Measurements from ENCODE around the gene SREBF2.

The SREBF2 gene

DNA sequence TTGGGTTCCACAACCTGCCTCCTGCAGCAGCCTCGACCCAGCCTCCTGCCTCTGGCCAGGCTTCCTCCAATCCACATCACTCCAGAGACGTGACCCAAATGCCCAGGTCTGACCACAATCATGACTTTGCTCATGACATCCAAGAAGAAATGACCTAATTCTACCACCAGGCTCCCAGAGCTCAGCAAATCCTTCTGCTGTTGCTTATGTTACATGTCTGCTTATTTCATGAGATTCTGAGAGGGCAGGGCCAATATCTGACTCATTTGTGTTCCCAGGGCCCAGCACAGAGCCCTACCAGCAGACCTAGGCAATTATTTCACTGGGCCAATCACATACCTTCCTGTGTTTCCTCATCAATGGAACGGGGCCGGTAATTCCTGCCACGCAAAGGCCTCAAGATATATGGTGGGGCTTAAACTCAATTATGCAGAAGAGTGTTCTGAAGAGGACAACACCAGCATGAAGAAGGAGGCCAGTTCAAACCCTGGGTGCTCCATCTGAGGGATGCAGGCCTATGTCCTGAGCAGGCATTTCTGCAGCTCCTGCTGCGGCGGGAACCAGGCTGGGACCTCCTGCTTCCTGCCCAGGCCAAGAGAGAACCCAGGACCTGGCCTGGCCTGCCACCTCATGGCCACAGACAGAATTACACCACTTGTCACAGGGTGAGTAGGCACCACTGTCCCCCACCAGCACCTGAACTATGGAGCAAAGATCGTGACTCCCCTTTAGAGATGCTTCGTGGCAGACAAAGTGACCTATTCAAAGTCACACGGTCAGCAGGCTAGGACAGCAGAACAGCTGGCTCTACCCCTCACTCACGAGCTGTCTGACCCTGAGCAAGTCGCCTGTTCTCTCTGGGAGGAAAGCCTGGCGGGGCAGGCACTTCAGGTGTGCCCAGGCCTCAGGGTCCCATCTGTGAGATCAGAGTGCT, 108.2 kb downstream of the SREBF2 start:
- Histone ChIP-seq H3K9me3 (replicated peaks in 1 of 2; ENCODE audit: control insufficient read depth in 2 of 2, insufficient read depth in 1 of 2, low read depth in 1 of 2, low read length in 2 of 2) (peaks cover 0 to 2% of the 10 kb centered on the region in 2 donors), H3K27ac (replicated peaks; ENCODE audit: low read length) (no peak overlapping the region), H3K27me3 (ENCODE audit: control insufficient read depth in 3 of 3, insufficient read depth in 3 of 3, low read depth in 1 of 3, low read length in 3 of 3) (no peaks in the 10 kb centered on the region), H3K23ac (ENCODE audit: low read depth, low read length, poor library complexity) (no peak overlapping the region), H3K4me3 (ENCODE audit: low read length in 2 of 2) (no peak overlapping the region), H3K4me1 (ENCODE audit: control insufficient read depth in 2 of 2, insufficient read depth in 1 of 2, low read depth in 1 of 2, low read length in 2 of 2) (peaks cover 6 to 7% of the 10 kb centered on the region in 2 donors), H3K79me1 (ENCODE audit: low read depth, low read length) (peaks cover 17% of the 10 kb centered on the region), H3K4ac (ENCODE audit: low read length) (no peak overlapping the region), H2BK15ac (ENCODE audit: low read length) (no peak overlapping the region), H3K14ac (ENCODE audit: low read length) (no peak overlapping the region), H3K18ac (ENCODE audit: low read length) (no peak overlapping the region), H2BK120ac (ENCODE audit: low read depth, low read length) (no peak overlapping the region), H2BK5ac (ENCODE audit: low read length) (no peak overlapping the region), H2AK5ac (ENCODE audit: low read depth, low read length) (no peak overlapping the region), H2BK12ac (ENCODE audit: low read length) (no peak overlapping the region), H3K36me3 (replicated peaks in 1 of 2; ENCODE audit: control insufficient read depth in 2 of 2, insufficient read depth in 2 of 2, low read length in 2 of 2) (peaks cover 49 to 91% of the 10 kb centered on the region in 2 donors), H3K4me2 (ENCODE audit: insufficient read depth, low read length, poor library complexity, severe bottlenecking) (no peak overlapping the region), H4K91ac (ENCODE audit: low read depth, low read length, poor library complexity) (no peak overlapping the region), H4K8ac (ENCODE audit: low read depth, low read length) (no peak overlapping the region), H3K9ac (ENCODE audit: low read depth, low read length, poor library complexity) (no peak overlapping the region), H2AFZ (ENCODE audit: low read length) (no peak overlapping the region)
- DNase-seq (ENCODE audit: low spot score), result peak; percentile 70
- WGBS, 2 donors (ENCODE audit: extremely low coverage in 2 of 2, insufficient read length in 2 of 2, insufficient replicate concordance in 1 of 2), result no CpG with 5 or more reads among the region's 13 CpGs

DNA sequence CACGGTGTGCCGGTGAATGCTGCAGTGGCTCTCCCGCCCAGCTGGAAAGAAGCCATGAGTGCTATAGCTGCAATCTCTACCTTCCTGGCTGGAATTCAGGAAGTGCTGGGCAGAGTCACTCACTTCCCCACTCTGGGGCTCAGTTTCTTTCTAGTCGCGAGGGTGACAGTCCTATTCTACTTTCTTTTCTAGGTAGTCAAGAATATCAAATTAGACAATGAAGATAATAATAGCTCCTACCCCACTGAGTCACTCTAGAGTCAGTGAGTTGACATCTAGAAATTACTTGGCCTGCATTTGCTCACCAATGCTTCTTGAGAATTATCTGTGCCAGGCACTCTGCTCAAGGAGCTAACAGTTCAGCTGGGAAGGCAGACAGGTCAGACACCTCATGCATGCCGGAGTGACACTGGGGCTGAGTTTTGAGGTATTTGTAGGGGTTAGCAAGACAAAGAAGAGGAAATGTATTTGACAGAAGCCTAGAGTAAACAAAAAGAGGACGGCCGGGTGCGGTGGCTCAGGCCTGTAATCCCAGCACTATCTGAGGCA, 110.8 kb downstream of the SREBF2 start:
- no peak overlapping the region for H2BK120ac ChIP-seq (ENCODE audit: low read depth, low read length)
- no peak overlapping the region for H3K23ac ChIP-seq (ENCODE audit: low read depth, low read length, poor library complexity)
- WGBS, 2 donors (ENCODE audit: extremely low coverage in 2 of 2, insufficient read length in 2 of 2, insufficient replicate concordance in 1 of 2), result no CpG with 5 or more reads among the region's 9 CpGs
- no peak overlapping the region for H3K4me3 ChIP-seq (ENCODE audit: low read length in 2 of 2)
- H3K79me1 ChIP-seq (ENCODE audit: low read depth, low read length), result peaks cover 18% of the 10 kb centered on the region
- H4K8ac ChIP-seq (ENCODE audit: low read depth, low read length), result no peak overlapping the region
- no peak overlapping the region for H3K14ac ChIP-seq (ENCODE audit: low read length)
- H2BK5ac ChIP-seq (ENCODE audit: low read length), result no peak overlapping the region
- H3K27ac ChIP-seq (replicated peaks; ENCODE audit: low read length), result no peak overlapping the region
- no peak overlapping the region for H4K91ac ChIP-seq (ENCODE audit: low read depth, low read length, poor library complexity)
- H3K36me3 ChIP-seq (replicated peaks in 1 of 2; ENCODE audit: control insufficient read depth in 2 of 2, insufficient read depth in 2 of 2, low read length in 2 of 2), result peaks cover 39 to 67% of the 10 kb centered on the region in 2 donors
- no peak overlapping the region for H2AK5ac ChIP-seq (ENCODE audit: low read depth, low read length)
- H2AFZ ChIP-seq (ENCODE audit: low read length), result no peak overlapping the region
- no peaks in the 10 kb centered on the region for H3K27me3 ChIP-seq (ENCODE audit: control insufficient read depth in 3 of 3, insufficient read depth in 3 of 3, low read depth in 1 of 3, low read length in 3 of 3)
- no peak for DNase-seq (ENCODE audit: low spot score)
- H3K4me1 ChIP-seq (ENCODE audit: control insufficient read depth in 2 of 2, insufficient read depth in 1 of 2, low read depth in 1 of 2, low read length in 2 of 2), result peaks cover 8 to 14% of the 10 kb centered on the region in 2 donors
- H2BK15ac ChIP-seq (ENCODE audit: low read length), result no peak overlapping the region
- H3K18ac ChIP-seq (ENCODE audit: low read length), result no peak overlapping the region
- no peak overlapping the region for H3K4me2 ChIP-seq (ENCODE audit: insufficient read depth, low read length, poor library complexity, severe bottlenecking)
- H2BK12ac ChIP-seq (ENCODE audit: low read length), result no peak overlapping the region
- peaks cover 0 to 1% of the 10 kb centered on the region in 2 donors for H3K9me3 ChIP-seq (replicated peaks in 1 of 2; ENCODE audit: control insufficient read depth in 2 of 2, insufficient read depth in 1 of 2, low read depth in 1 of 2, low read length in 2 of 2)
- H3K4ac ChIP-seq (ENCODE audit: low read length), result no peak overlapping the region
- no peak overlapping the region for H3K9ac ChIP-seq (ENCODE audit: low read depth, low read length, poor library complexity)

DNA sequence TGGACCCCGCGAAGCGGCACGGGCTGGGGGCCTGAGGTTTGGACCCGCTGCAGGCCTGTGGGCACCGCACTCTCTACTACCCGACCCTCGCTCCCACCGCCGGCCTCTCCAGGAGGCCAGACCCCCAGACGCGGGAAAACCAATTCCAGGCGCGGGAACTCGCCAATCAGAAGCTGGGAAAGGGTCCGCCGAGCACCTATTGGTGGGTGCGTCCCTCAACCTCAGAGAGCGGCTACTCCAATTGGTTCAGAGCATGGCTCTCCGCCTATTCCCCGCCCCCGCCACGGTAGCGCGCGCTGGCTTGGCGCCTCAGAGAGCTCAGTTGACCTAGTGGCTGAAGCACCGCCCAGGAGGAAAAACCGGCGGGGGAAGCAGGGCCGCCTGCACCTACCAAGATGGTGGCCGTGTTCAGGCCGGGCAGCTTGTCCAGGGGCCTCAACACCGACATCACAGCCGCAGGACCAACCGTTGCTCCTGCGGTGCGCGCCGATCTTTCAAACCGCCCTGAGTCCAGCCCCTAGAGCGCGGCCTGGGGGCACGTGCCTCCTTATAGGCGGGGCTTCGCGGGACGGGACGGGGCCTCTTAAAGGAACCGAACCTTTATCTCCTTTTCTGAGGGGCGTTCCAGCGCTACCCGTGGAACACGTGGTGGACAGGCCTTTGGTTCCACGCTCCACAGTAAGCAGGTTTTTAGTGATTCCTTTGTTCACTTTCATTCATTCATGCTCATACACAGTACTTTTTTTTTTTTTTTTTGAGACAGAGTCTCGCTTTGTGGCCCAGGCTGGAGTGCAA, 113.9 kb downstream of the SREBF2 start, which contains the start of gene CENPM:
TSS of gene CENPM (minus strand) at position 524 of the 795 bp plus-strand sequence. CDS start at position 448, 76 bp downstream.
- H3K27ac ChIP-seq (replicated peaks; ENCODE audit: low read length), result peak within 1 kb of the TSS; percentile 90
- peaks cover 12% of the 10 kb centered on the region for H3K79me1 ChIP-seq (ENCODE audit: low read depth, low read length)
- peak within 1 kb of the TSS; percentile 99 for H3K4me2 ChIP-seq (ENCODE audit: insufficient read depth, low read length, poor library complexity, severe bottlenecking)
- H2BK120ac ChIP-seq (ENCODE audit: low read depth, low read length), result peak within 1 kb of the TSS; percentile 65
- peak within 1 kb of the TSS; percentile 94 for H3K18ac ChIP-seq (ENCODE audit: low read length)
- peak within 1 kb of the TSS; percentile 95 for H4K91ac ChIP-seq (ENCODE audit: low read depth, low read length, poor library complexity)
- peak within 1 kb of the TSS; percentile 70 for H2BK5ac ChIP-seq (ENCODE audit: low read length)
- no peak within 1 kb of the TSS for H2BK12ac ChIP-seq (ENCODE audit: low read length)
- H3K4me1 ChIP-seq (ENCODE audit: control insufficient read depth in 2 of 2, insufficient read depth in 1 of 2, low read depth in 1 of 2, low read length in 2 of 2), result peaks cover 16 to 25% of the 10 kb centered on the region in 2 donors
- H3K9me3 ChIP-seq (replicated peaks in 1 of 2; ENCODE audit: control insufficient read depth in 2 of 2, insufficient read depth in 1 of 2, low read depth in 1 of 2, low read length in 2 of 2), result no peaks in the 10 kb centered on the region
- no CpG with 5 or more reads among the region's 56 CpGs for WGBS, 2 donors (ENCODE audit: extremely low coverage in 2 of 2, insufficient read length in 2 of 2, insufficient replicate concordance in 1 of 2)
- H4K8ac ChIP-seq (ENCODE audit: low read depth, low read length), result no peak within 1 kb of the TSS
- H3K23ac ChIP-seq (ENCODE audit: low read depth, low read length, poor library complexity), result peak within 1 kb of the TSS; percentile 49
- peak within 1 kb of the TSS; percentile 73 for H2AK5ac ChIP-seq (ENCODE audit: low read depth, low read length)
- no peaks in the 10 kb centered on the region for H3K27me3 ChIP-seq (ENCODE audit: control insufficient read depth in 3 of 3, insufficient read depth in 3 of 3, low read depth in 1 of 3, low read length in 3 of 3)
- H2AFZ ChIP-seq (ENCODE audit: low read length), result peak within 1 kb of the TSS; percentile 93
- H3K36me3 ChIP-seq (replicated peaks in 1 of 2; ENCODE audit: control insufficient read depth in 2 of 2, insufficient read depth in 2 of 2, low read length in 2 of 2), result peaks cover 22 to 38% of the 10 kb centered on the region in 2 donors
- H3K9ac ChIP-seq (ENCODE audit: low read depth, low read length, poor library complexity), result peak within 1 kb of the TSS; percentile 97
- H3K14ac ChIP-seq (ENCODE audit: low read length), result peak within 1 kb of the TSS; percentile 40
- peak; percentile 93 for DNase-seq (ENCODE audit: low spot score)
- peak within 1 kb of the TSS; percentile 8 for H2BK15ac ChIP-seq (ENCODE audit: low read length)
- H3K4ac ChIP-seq (ENCODE audit: low read length), result peak within 1 kb of the TSS; percentile 57
- peak within 1 kb of the TSS; percentile 72 to 94 for H3K4me3 ChIP-seq (ENCODE audit: low read length in 2 of 2)
